NT2/D1 (cell line): ENCODE results near the gene PARVA.

Source experiments
- DNase-seq: peaks from one replicate; pipeline ENCODE4 v3.0.0-alpha.2; 2011; ENCODE audit warnings: low read depth, low spot score
- H3K27me3 ChIP-seq: 2 replicates; pipeline ENCODE4 v1.6.0; 2011; ENCODE audit warnings: mild to moderate bottlenecking; ENCODE audit not compliant: insufficient read length, insufficient read depth
- H3K36me3 ChIP-seq: 2 replicates; pipeline ENCODE4 v1.6.1; 2011; ENCODE audit warnings: mild to moderate bottlenecking, low read length, mixed read lengths; ENCODE audit not compliant: insufficient read depth, insufficient read length
- H3K4me1 ChIP-seq: 2 replicates; pipeline ENCODE4 v1.5.1; 2011; ENCODE audit not compliant: insufficient read depth, insufficient read length
- H3K4me3 ChIP-seq: 2 replicates; pipeline ENCODE4 v1.5.1; 2011; ENCODE audit warnings: low read depth; ENCODE audit not compliant: insufficient read length
- H3K9ac ChIP-seq: 2 replicates; pipeline ENCODE4 v1.6.0; 2011; ENCODE audit warnings: low read depth; ENCODE audit not compliant: insufficient read length
- H3K9me3 ChIP-seq: 2 replicates; pipeline ENCODE4 v1.5.1; 2011; ENCODE audit warnings: mild to moderate bottlenecking, low read length; ENCODE audit not compliant: insufficient read depth
- SUZ12 ChIP-seq: IDR thresholded peaks from 2 replicates; pipeline ENCODE4 v1.6.1; 2011; ENCODE audit not compliant: insufficient read length, insufficient read depth; ENCODE audit errors: extremely low read depth
- YY1 ChIP-seq: IDR thresholded peaks from 2 replicates; pipeline ENCODE4 v1.6.1; 2011; ENCODE audit not compliant: insufficient read length, insufficient read depth
- ZNF274 ChIP-seq: IDR thresholded peaks from 2 replicates; pipeline ENCODE4 v1.6.1; 2011; ENCODE audit warnings: mild to moderate bottlenecking, low read depth, low read length

The PARVA gene

DNA sequence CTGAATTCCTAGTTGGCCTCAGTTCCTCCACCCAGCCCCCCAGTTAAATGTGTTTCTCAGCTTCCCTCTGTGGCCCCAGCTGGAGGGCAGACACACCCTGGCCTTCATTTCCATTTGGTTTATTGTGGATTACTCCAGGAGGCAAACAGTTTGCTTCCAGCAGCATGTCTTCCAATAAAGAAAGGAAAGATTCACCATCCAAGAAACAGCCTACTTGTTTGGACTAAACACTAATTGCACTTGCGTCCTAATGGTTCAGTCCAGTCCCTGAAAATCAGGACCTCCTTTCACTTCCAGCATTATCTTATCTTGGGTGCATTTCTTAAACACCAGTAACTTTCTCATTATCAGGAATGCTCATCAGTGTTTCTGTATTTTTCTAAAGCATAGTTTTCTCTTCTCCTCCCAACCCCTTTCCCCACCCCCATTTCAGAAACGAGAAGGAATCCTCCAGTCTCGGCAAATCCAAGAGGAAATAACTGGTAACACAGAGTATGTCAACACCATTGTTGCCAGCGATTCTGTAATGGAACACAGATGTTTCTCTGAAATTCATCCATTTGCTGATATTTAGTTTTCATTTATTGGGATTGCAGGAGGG is 130.9 kb downstream of the PARVA start:
- no peak for DNase-seq
- Histone ChIP-seq H3K4me3 (no peak overlapping the region), H3K9ac (no peak overlapping the region), H3K9me3 (no peaks in the 10 kb centered on the region; the same call in 1 of the 2 replicates), H3K4me1 (peaks cover 4% of the 10 kb centered on the region), H3K27me3 (no peaks in the 10 kb centered on the region), H3K36me3 (peaks cover 42% of the 10 kb centered on the region)
- TF ChIP-seq ZNF274 (no peak), SUZ12 (no peak), YY1 (no peak)

DNA sequence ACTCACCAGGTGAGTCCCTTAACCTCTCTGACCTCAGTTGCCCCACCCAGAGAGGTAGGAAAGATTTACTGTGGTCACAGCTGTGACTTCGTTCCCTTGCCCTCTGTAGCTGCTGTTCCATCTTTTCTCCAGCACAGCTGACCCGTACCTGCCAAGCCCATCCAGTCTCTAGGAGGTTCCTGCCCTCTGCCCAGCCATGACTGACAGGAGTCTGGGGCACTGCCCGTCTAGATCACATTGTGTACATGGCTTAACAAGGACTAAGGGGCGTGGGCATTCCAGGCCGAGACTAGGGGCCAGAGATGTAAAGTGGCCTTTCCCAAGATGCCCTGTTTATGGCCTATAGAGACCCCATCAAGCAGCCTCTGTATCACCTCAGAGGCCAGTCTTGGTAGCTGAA is 132.0 kb downstream of the PARVA start:
- peaks cover 43% of the 10 kb centered on the region for H3K36me3 ChIP-seq
- no peak for TF ChIP-seq SUZ12
- TF ChIP-seq YY1 = no peak
- TF ChIP-seq ZNF274 = no peak
- H3K9ac ChIP-seq = no peak overlapping the region
- H3K4me1 ChIP-seq = peaks cover 4% of the 10 kb centered on the region
- H3K9me3 ChIP-seq = no peaks in the 10 kb centered on the region; the same call in 1 of the 2 replicates
- no peak overlapping the region for H3K4me3 ChIP-seq
- H3K27me3 ChIP-seq = no peaks in the 10 kb centered on the region
- DNase-seq = no peak

GRCh38 chr11:12512132-12512531 is 134.8 kb downstream of the PARVA start:
- H3K27me3 ChIP-seq = no peaks in the 10 kb centered on the region

DNA sequence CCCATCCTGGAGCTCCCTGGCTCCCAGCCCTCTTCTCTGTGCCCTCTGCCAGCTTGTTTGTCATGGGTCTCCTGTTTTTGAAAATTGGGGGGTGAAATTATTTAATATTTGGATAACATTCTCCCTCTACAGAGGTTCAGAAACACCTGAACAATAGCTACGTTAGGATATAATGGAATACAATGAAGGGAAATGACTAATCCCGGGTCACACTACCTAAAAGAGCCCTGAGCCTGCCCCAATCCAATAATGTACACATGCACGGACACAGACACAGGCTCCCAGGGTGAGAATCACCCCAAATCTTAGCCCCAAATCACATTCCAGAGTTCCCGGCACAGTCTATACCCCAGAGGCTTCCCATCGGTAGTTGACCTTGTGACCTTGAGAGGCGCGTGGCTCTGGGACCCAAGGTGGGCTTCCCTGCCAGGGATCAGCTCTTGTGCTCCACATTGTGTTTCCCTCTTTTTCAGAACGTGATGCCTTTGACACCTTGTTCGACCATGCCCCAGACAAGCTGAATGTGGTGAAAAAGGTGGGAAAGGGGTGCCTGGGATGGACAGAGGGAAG is 135.5 kb downstream of the PARVA start:
- no peak for DNase-seq
- TF ChIP-seq YY1 (no peak), ZNF274 (no peak), SUZ12 (no peak)
- H3K27me3 ChIP-seq = no peaks in the 10 kb centered on the region
- peaks cover 3% of the 10 kb centered on the region for H3K4me1 ChIP-seq
- no peak overlapping the region for H3K4me3 ChIP-seq
- no peak overlapping the region for H3K9ac ChIP-seq
- peaks cover 43% of the 10 kb centered on the region for H3K36me3 ChIP-seq
- no peaks in the 10 kb centered on the region; the same call in 1 of the 2 replicates for H3K9me3 ChIP-seq

More at GRCh38 chr11:12512132-12512531, 134.8 kb downstream of the PARVA start:
- Histone ChIP-seq H3K9ac (no peak overlapping the region), H3K4me1 (peaks cover 5% of the 10 kb centered on the region), H3K9me3 (no peaks in the 10 kb centered on the region; the same call in 1 of the 2 replicates), H3K36me3 (peaks cover 39% of the 10 kb centered on the region), H3K4me3 (no peak overlapping the region)
- DNase-seq = no peak
- no peak for TF ChIP-seq SUZ12

DNA sequence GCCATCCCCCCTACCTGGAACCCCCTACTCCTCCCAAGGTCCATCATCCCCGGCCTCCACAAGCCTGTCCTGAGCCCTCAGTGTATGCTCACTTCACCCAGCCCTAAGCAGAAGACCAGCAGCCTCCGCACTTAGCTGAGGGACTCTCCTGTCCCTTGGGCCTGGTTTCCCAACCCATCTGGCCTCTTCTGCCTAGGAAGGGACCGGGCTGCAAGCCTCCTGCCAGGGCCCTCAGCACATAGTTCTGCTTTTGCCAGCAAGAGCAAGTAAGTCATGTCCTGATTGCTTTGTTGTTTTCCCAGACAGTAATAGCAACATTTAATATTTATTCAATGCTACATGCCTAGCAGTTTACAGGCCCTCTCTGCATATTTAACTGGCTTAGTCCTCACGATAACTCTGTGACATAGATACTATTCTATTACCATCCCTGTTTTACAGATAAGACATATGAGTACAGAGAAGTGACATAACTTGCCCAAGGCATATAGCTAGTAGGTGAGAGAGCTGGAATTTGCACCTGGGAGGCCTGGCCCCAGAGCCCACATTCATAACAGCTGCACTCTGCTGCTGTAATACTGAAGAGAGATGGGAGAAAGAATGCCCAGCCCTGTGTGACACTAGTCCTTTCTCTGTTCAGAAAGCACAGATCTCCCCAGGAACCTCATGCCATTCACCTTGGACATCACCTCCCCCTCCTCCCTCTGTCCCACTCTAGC is 139.2 kb downstream of the PARVA start:
- H3K9me3 ChIP-seq = no peaks in the 10 kb centered on the region
- H3K27me3 ChIP-seq = no peaks in the 10 kb centered on the region
- no peak overlapping the region for H3K9ac ChIP-seq
- peaks cover 3% of the 10 kb centered on the region for H3K4me1 ChIP-seq
- no peak overlapping the region for H3K4me3 ChIP-seq
- TF ChIP-seq YY1 = no peak
- TF ChIP-seq SUZ12 = no peak
- no peak for TF ChIP-seq ZNF274
- no peak for DNase-seq
- H3K36me3 ChIP-seq = peaks cover 49% of the 10 kb centered on the region

DNA sequence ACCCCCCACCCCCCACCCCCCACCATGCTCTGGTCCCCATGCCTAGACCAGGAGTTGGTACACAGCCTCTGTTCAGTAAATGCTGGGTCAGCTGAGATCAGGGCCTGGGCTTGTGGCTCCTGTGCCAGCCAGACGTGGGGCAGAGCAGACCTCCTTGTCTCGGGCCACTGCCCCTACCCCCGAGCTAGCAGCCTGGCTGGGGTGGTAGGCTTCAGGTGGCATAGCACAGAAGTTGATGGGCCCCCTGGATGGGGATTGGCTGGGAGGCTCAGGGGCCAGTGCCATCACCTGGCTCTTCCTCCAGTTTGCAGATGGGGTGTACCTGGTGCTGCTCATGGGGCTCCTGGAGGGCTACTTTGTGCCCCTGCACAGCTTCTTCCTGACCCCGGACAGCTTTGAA is 139.9 kb downstream of the PARVA start:
- no peaks in the 10 kb centered on the region for H3K9me3 ChIP-seq
- peaks cover 3% of the 10 kb centered on the region for H3K4me1 ChIP-seq
- no peak overlapping the region for H3K4me3 ChIP-seq
- H3K9ac ChIP-seq = no peak overlapping the region
- H3K36me3 ChIP-seq = peaks cover 48% of the 10 kb centered on the region
- no peak for TF ChIP-seq YY1
- no peak for TF ChIP-seq ZNF274
- no peak for TF ChIP-seq SUZ12
- DNase-seq = no peak
- H3K27me3 ChIP-seq = no peaks in the 10 kb centered on the region

DNA sequence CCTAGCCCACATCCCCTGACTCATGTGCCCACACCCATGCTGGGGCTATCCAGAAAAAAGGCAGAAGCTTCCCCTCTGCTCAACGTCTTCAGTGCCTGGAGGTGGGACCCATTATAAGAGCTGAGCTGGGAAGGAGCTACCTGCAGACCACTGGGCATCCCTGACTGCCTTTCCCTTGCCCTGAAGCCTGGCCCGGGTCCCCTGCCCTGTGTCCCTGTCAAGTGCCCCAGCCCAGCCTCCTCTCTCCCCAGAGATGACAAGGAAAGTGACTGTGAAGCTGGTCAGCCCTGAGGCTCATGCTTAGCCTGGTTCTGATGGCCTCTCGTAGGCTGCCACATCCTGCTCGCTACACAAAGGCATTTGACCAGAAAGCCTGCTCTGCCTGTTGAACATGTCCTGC is 140.4 kb downstream of the PARVA start:
- TF ChIP-seq YY1 (no peak), SUZ12 (no peak), ZNF274 (no peak)
- no peaks in the 10 kb centered on the region for H3K9me3 ChIP-seq
- no peaks in the 10 kb centered on the region for H3K27me3 ChIP-seq
- peaks cover 3% of the 10 kb centered on the region for H3K4me1 ChIP-seq
- H3K4me3 ChIP-seq = no peak overlapping the region
- H3K9ac ChIP-seq = no peak overlapping the region
- peaks cover 45% of the 10 kb centered on the region for H3K36me3 ChIP-seq
- no peak for DNase-seq
